ENCODE data around the gene SOWAHD.

- TF ChIP-seq CTCF (IDR thresholded peaks at IDR 0.05; ENCODE audit: low read depth, low read length) (no peak), POLR2A (IDR thresholded peaks at IDR 0.05; ENCODE audit: extremely low read depth, insufficient read length) (no peak), MAX (IDR thresholded peaks at IDR 0.05; ENCODE audit: low read depth, low read length) (no peak)
Measured at GRCh38 chrX:119809185-119809666, 50.8 kb downstream of the SOWAHD start.
